HG02759 (cell line): Measurements from ENCODE around the gene PRDM2.

Experiments
- ATAC-seq: cut with Tn5 transposase; IDR thresholded peaks from one replicate; pipeline ENCODE4 v1.9.1; 2021; ENCODE audit warnings: mild to moderate bottlenecking, moderate library complexity; ENCODE audit not compliant: unreplicated experiment

The PRDM2 gene

DNA sequence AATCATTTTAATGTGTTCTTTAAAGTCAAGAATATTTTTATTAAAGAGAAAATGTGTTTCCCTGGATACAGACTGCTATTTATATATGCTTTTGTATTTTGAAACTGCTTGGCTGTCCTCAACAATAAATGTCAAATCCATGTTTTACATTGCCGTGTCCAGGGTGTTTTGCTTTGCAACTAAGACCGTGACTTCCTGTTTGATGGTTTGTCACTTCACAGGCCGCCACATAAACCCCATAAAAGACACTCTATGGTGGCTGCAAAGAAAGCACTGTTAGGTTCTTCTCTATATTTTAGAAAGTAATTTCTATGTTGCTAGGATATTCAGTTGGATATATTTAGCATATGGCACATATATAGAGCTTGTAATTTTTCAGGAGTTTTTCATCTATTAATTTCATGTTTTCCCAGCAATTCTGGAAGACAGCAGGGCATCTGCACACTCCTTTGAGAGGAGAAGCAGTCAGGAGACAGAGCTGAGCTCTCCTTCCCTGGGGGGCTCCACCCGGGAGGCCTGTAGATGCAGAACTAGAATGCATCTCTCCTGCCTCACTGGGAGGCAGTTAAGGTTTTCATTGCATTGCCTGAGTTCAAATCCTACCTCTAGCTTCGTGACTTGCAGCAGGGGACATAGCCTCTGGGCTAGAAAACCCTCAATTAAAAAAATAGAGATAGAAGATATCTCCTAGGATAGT is 33.1 kb downstream of the PRDM2 start:
- ATAC-seq: no peak

DNA sequence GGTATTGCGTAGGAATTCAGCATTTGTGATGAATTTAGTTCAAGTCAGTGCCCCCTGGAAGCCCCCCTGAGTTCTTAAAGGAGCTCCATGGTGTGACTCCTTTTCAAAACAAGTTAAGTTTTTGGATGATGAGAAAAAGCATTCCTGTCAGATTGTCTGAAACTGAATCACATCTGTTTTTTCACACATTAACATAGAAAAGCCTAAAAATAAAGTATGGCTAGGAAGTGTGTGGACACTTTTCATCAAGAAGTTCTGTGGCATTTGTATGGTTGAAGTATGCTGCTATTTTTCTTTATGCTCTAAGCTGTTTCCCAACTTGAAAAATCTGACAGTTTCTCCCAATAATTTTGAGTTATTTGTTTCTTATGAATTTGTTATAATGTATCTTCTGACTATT is 33.7 kb downstream of the PRDM2 start:
- ATAC-seq: no peak

DNA sequence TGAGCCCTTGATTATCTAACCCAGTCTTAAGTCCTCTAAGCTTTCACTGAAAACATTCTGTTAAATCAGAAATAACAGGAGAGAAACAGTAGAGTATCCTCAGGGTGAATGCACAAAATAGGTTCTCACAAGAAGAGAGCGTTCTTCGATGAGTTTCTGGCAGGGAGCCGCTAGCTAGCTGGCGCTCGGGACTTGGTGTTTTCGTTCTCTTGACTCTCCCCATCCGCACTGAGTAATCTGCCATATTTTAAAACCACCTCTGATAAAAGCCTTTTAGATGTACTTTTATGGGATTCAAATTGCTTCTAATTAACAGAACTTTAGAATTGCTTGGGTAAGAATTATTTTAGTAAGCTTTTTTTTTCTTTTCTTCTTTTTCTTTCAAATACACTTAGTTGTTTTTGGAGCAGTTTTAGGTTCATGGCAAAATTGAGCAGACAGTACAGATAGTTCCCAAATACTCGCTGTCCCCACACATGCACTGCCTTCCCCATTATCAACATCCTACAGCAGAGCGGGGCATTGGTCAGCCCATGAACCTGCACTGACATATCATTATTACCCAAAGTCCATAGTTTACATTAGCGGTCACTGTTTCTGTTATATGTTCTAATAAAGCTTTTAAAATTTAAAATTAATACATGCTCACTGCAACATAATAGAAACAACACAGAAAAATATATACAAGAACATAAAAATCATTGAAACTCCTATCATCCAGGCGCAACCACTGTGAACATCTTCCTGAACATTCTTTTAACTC is 35.4 kb downstream of the PRDM2 start:
- no peak for ATAC-seq

DNA sequence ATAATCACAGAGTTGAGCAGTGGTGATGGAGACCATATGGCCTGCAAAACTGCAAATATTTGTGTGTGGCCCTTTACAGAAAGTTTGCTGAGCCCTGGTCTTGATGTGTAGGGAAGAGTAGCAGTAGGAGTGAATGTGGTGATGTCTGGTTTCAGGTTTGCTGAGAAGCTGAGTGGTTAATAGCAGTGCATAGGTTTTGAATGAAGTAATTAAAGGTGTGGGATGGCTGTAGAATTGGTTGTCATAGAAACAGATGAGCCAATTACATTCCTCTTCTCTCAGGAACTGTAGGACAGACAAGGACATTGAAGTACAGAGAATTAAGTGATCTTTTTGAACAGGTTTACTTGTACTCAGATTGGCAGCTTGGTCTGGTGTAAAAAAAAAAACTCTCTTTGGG is 37.4 kb downstream of the PRDM2 start:
- no peak for ATAC-seq

DNA sequence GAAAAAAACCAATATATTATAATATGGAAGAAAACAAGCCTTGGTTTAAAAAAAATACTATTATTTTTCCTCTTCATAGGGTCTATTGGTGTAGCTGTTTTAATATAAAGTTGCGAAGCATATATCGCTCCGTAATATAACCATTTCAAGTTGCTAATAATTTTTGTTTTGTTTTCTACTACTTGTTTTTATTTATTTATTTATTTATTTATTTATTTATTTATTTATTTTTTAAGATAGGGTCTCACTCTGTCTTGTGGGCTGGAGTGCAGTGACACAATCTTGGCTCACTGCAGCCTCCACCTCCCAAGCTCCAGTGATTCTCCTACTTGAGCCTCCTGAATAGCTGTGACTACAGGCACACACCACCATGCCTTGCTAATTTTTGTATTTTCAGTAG is 46.4 kb downstream of the PRDM2 start:
- no peak for ATAC-seq

DNA sequence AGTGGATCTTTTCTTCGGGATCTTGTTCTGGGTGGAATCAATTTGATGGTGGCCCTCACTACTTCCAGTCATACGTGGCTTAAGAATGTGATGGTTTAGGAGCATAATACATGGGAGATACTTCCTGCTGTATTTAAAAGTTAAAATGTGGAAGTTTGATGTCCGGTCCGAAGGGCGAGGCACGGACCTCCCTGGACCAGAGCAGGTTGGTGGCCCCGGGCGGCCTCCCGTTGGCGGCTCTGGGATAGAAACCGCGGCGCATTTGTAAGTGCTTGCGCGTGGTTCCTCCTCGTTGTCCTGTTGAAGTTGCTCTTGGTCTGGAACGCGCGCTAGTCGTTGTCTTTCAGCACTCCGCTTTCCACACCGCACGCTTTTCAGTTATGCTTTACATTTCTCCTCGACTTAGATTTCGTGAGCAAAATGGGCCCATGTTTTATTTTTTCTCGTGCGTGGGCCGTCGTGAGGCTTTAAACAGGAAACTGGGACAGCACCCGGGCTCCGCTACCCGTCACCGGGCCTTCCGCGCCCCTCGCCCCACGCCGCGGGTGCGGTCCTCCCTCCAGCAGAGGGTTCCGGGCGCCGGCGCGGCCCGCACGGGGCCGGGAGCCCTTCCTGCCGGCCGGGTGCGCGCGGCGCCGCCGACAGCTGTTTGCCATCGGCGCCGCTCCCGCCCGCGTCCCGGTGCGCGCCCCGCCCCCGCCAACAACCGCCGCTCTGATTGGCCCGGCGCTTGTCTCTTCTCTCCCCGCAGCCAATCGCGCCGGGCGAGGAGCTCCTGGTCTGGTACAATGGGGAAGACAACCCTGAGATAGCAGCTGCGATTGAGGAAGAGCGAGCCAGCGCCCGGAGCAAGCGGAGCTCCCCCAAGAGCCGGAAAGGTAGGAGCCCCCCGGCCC is 48.9 kb downstream of the PRDM2 start:
- ATAC-seq: peak; percentile 78

DNA sequence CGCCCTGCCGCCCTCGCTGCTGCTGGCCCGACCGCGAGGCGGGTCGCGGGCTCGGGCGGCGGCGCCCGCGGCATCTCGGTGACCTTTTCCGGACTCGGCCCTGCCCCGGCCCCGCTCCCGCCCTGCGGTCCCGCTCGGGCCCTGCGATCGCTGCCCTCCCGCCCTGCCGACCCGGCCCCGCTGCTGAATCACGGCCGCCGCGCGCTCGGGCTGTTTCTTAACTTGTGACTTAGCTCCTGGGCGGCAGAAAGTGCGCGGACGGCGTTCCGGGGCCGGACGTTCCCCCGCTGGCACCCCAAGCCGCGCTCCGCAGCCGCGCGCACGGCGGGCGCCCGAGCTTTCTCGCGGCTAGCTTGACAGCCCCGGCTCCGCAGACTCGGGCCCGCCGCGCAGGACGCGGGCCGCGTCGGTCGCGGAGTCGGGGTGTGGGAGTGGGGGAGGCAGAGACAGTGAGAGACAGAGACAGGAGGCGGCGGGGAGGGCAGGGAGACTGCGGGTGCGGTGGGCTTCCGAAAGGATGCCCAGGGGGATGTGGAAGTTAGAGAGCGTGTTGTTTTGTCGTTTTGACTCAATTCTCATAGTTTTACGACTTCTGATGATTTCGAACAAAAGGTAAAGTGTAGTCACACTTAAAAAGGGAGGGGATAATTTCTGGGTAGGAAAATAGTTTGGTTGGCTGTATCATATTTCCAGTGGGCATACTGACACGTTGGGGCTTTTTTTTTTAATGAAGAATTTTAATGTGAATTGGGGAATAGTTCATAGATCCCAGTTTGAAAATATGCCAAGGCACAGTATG is 49.8 kb downstream of the PRDM2 start:
- peak; percentile 20 for ATAC-seq

DNA sequence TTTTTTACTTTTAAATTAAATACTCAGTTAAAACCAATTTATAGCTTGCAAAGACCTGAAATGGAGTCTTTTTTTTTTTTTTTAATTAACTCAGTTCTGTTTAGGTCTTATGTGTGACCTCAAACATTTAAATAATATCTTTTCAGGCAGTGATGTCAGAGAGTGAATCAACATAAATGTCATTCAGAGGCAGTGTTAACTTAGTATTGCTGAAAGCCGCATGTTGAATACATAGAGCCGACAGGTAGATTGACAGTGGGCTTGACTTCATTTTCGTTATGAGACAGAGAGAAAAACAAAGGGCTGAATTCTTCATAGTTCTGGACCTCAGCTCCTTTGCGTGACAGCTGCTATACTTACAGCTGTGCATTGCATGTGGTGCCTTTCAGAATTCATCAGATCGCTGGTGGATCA is 51.5 kb downstream of the PRDM2 start:
- no peak for ATAC-seq

DNA sequence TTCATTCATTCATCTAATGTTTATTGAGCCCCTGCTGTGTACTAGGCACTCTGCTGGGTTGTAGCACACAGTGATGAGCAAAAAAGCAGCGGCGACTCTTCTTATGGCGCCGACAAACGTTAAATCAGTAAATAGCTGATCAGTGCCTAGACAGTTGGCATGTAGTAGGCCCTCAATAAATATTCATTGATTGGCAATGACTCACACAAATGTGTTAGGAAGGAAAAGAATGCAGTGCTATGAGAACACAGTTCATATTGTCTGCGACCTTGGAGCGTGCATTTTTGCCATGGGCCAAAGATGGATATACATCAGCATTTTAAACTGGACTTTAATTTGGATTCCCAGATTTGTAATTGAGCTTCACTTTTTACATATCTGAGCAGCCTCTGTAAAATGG is 52.0 kb downstream of the PRDM2 start:
- ATAC-seq: no peak

DNA sequence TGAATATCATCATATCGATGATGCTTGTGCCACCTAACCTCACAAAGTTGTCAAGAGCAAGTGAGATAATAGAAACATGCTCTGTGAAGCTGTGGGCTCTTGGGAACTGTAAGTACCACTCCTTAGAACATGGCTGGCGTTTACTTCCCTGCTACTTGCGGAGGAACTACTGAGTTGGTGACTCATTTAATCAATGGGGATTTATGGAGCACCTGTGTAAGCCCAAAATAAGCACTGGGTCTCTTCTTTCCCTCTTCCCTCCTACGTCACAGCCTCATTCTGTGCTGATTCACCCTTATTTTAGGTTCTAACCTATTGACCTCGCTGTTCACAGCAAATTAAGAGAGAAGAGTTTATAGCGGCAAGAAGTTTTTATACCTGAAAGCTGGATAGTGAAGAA is 52.9 kb downstream of the PRDM2 start:
- ATAC-seq: no peak

DNA sequence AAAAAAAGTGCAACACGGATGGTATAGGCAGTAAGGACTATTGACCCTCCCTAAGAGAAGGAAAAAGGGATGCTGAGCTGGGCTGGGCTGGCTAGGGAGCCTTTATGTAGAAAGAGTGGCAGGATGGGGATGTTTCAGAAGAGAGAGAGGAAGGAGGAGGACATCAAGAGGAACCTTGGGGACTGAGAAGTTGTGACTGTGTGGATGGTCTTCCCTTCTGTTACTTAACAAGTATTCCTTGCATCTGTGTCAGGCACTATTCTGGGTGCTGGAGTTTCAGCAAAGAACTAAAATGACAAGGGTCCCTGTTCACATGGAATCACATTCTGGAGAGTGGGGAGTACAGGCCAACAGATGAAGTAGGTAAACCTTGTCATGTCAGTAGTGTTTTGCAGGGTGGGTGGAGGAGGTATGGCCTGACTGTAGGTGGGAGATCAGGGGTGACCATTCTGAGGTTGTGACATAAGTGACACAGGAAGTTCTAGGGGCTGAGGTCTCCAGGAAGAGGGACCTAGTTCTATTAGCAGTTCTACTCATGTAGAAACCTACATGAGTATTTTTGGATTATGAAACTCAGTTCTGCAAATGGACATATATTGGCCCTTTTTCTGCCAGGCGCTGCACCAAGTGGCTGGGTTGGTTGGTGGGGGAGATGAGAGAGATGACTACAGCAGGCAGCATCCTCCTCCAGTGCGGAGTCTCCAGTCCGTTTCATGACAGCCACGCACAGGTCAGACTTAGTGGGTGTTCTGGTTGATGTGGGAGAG is 53.8 kb downstream of the PRDM2 start:
- ATAC-seq: peak; percentile 37

DNA sequence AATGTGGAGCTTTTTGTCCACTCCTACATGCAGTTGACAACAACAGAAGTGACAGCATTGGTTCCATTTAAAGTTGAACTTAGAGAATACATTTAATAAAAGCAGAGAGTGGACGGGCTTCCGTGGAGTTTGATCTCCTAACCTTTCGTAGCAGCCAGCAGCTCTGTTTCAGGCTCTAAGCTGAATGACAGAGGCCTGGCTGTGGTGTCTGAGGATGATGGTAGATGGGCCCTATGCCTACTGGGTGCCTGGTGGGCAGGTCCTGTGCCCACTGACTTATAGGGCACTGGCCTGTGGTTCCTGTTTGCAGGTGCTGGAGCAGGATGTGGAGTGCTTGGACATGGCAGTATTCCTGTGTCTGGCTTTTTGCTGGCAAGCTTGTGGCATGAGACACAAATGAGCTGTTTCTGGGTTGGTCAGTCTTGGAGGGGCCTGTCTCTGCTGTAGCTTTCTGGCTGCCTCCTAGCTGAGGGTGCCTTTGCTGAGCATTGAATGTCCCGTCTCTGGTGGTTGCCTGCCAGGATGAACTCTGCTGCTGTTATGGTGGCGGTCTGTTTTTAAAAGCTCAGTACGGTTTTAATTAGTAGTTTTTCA is 54.6 kb downstream of the PRDM2 start:
- ATAC-seq: no peak

DNA sequence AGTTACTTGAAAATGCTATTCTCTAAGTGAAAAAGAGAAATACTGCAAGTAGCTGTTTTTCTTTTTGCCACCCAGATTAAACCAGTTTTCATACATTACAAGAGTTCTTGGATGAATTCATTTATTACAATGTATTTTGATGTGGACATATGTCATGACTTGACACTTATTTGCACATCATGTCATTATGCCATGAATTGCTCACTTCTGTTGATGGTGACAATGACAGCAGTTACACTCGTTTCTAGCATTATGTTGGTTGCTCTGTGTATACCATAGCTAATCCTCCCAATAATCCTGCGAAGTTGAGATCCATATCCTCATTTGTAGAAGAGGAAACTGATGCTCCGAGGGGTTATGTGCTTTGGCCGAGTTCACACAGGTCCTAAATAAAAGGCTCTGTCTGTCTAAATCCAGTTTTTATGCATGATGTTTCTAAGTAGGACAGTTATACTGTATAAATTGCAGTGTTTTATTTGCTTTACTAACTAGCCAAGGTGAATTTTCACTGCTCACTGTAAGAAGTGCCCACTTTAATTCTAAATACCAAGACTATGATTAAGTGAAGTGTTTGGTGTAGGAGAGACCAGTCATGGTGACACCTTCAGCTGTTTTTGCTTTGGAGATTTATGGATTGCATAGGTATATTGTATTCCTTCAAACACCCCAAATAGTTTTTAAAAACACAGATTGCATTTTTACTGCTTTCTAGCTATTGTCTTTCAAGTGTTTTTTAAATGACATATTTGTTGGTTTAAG is 56.7 kb downstream of the PRDM2 start:
- no peak for ATAC-seq

DNA sequence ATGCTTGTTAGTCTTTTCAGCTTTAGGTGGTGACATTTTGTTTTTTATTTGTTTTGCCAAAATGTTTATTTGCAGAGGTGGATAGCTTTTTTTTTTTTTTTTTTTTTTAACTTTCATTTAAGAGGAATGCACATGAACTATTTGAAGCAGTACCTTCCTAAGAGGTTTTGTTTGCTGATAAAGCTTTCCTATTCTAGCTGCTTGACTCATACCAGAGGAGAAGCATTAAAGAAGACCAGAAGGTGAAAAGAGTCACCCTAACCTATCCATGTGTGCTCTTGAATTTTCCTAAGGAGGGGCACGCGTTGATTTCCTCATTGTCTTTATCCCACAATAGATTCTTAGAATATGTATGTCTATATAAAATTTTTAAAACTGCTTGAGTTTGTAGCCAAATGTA is 57.7 kb downstream of the PRDM2 start:
- no peak for ATAC-seq

DNA sequence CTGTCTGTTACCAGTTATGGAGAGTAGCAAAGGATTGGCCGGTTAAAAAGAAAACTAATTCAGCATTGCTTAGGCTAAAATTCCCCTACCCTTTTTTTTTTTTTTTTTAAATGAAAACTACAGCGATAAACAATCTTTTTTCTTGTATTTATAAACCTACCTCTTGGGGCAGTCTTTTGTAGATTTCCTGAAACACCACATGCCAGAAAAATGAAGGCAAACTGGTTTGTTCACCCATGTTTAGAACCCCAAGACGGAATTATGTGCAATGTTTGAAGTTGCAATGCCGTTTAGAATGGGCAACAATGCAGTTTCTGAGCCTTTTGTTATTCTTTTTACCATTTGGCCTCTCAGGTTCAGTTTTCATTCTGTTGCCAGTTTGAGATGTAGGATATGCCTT is 59.1 kb downstream of the PRDM2 start:
- ATAC-seq: no peak

DNA sequence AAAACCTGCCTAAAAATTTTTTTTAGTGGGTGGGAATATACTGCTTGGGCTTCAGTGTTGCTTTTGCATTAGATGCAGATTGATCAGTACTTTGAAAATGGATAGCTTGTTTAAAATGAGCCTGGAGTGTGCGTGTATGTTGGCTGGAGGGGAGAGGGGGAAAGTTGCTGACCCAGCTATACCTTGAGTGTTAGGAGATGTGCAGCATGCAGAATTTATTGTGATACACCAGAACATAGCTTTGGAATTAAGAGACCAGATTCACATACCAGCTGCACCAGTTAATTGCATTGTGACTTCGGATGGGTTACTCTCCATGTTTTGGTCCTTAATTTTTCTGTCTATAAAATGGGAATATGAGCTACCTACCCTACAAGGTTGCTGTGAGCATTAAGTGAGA is 60.4 kb downstream of the PRDM2 start:
- ATAC-seq: no peak

DNA sequence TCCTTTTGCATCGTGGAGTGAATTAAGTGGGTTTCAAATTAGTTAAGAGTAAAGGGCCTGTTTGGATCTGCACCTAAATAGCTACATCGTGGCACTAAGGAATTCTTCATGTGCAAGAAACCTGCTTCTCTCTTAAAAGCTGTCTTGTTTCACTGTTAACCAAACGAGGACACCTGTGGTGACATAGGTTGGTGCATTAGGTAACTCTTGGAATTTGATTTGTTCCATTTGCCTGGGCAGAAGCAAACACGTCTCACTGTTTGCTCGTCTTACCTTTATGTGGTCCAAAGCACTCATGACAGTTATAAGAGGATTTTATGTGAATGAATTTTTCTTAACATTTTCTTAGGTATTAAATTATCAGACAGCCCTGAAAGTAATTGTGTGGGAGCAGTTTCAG is 60.9 kb downstream of the PRDM2 start:
- ATAC-seq: no peak

DNA sequence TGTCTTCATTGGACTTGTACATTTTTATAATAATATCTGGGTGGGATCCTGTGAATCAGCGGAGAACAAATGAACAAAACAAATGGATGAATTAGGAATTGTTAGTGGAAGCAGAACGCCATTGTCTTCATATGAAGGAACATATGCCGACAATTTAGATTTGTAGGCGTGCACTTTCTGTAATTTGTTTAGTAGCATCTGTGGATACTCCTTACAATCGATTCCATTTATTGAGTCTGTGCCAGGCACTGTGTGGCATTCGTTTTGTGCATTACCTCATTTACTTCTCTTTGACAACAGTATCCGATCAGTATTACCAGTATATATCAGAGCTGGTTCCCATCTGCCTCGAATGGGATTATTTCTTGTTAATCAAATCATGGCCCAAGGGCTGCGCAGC is 61.9 kb downstream of the PRDM2 start:
- ATAC-seq: no peak

DNA sequence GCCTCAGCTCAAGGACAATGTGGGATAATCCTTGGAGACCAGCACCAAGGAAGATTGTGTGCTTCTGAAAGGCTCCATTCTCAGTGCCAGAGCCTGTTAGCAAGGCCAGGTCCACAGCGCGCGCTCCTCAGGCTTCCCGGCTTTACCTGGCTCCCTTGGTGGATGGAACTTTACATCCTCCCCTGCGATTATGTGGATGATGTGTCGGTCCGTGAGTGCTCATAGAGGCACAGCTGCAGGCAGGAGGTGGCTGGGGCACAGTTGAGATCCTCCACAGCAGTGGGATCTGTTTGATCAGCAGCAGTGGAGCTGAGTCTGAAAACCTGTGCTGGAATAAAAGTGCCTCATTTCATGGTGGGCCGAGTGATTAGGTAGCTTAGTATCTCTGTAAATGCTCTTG is 62.7 kb downstream of the PRDM2 start:
- ATAC-seq: no peak
